Measurements from ENCODE around the gene SLC9B1. TPM values are rescaled to one million over a fixed set of nuclear protein-coding genes. Genes with fewer than 3 reads are reported as not detected.

SLC9B1 gene
- total RNA-seq: 1.1 to 1.3 TPM (median 1.1 TPM) in 3 replicates
- long read RNA-seq, partial matches to known transcripts: 0 of 1 reads
- long read RNA-seq, other reads (novel, unspliced or antisense): 1 of 1 reads

GRCh38 chr4:103019308-103020124 is at the start of gene SLC9B1:
Gene SLC9B1 (minus strand): TSS chr4:103019705. CDS start chr4:102991711, 27,994 bp downstream.
- peaks cover 18% of the 10 kb centered on the region for H3K4me1 Mint-ChIP-seq (ENCODE audit: low read depth)
- no peak for TF ChIP-seq CTCF (IDR thresholded peaks at IDR 0.05)
- no peaks in the 10 kb centered on the region for H3K9me3 Mint-ChIP-seq (ENCODE audit: low read depth)
- peak within 1 kb of the TSS; percentile 99 for H3K27ac Mint-ChIP-seq (ENCODE audit: unreplicated experiment)
- H3K27me3 Mint-ChIP-seq (ENCODE audit: low read depth): no peaks in the 10 kb centered on the region
- H3K36me3 Mint-ChIP-seq (ENCODE audit: low read depth): peaks cover 5% of the 10 kb centered on the region
- peak; percentile 96 for DNase-seq (ENCODE audit: low spot score)
- peak within 1 kb of the TSS; percentile 86 for H3K4me3 Mint-ChIP-seq (ENCODE audit: unreplicated experiment)

- Mint-ChIP-seq H3K4me3 (ENCODE audit: unreplicated experiment) (no peak overlapping the region), H3K27me3 (ENCODE audit: low read depth) (no peaks in the 10 kb centered on the region), H3K36me3 (ENCODE audit: low read depth) (peaks cover 3% of the 10 kb centered on the region), H3K9me3 (ENCODE audit: low read depth) (no peaks in the 10 kb centered on the region), H3K4me1 (ENCODE audit: low read depth) (no peaks in the 10 kb centered on the region), H3K27ac (ENCODE audit: unreplicated experiment) (no peak overlapping the region)
- no peak for DNase-seq (ENCODE audit: low spot score)
- no peak for TF ChIP-seq CTCF (IDR thresholded peaks at IDR 0.05)
Measured at GRCh38 chr4:103067841-103068547, 48.5 kb upstream of the SLC9B1 start.

- Mint-ChIP-seq H3K36me3 (ENCODE audit: low read depth) (peaks cover 5% of the 10 kb centered on the region), H3K27me3 (ENCODE audit: low read depth) (no peaks in the 10 kb centered on the region), H3K4me1 (ENCODE audit: low read depth) (no peaks in the 10 kb centered on the region), H3K27ac (ENCODE audit: unreplicated experiment) (no peak overlapping the region), H3K4me3 (ENCODE audit: unreplicated experiment) (no peak overlapping the region), H3K9me3 (ENCODE audit: low read depth) (no peaks in the 10 kb centered on the region)
- TF ChIP-seq CTCF (IDR thresholded peaks at IDR 0.05): no peak
- DNase-seq (ENCODE audit: low spot score): no peak
Measured at GRCh38 chr4:103060453-103061148, 41.1 kb upstream of the SLC9B1 start.

- no peak for TF ChIP-seq CTCF (IDR thresholded peaks at IDR 0.05)
- no peak for DNase-seq (ENCODE audit: low spot score)
- H3K27ac Mint-ChIP-seq (ENCODE audit: unreplicated experiment): no peak overlapping the region
- no peaks in the 10 kb centered on the region for H3K4me1 Mint-ChIP-seq (ENCODE audit: low read depth)
- no peaks in the 10 kb centered on the region for H3K9me3 Mint-ChIP-seq (ENCODE audit: low read depth)
- no peak overlapping the region for H3K4me3 Mint-ChIP-seq (ENCODE audit: unreplicated experiment)
- no peaks in the 10 kb centered on the region for H3K36me3 Mint-ChIP-seq (ENCODE audit: low read depth)
- H3K27me3 Mint-ChIP-seq (ENCODE audit: low read depth): no peaks in the 10 kb centered on the region
Measured at GRCh38 chr4:103054030-103054429, 34.5 kb upstream of the SLC9B1 start.

GRCh38 chr4:103052779-103053178 is 33.3 kb upstream of the SLC9B1 start:
- no peaks in the 10 kb centered on the region for H3K4me1 Mint-ChIP-seq (ENCODE audit: low read depth)
- no peaks in the 10 kb centered on the region for H3K27me3 Mint-ChIP-seq (ENCODE audit: low read depth)
- DNase-seq (ENCODE audit: low spot score): no peak
- no peaks in the 10 kb centered on the region for H3K9me3 Mint-ChIP-seq (ENCODE audit: low read depth)
- no peak overlapping the region for H3K27ac Mint-ChIP-seq (ENCODE audit: unreplicated experiment)
- H3K36me3 Mint-ChIP-seq (ENCODE audit: low read depth): no peaks in the 10 kb centered on the region
- H3K4me3 Mint-ChIP-seq (ENCODE audit: unreplicated experiment): no peak overlapping the region
- no peak for TF ChIP-seq CTCF (IDR thresholded peaks at IDR 0.05)
